Activated B cell treated with CpG ODN at 0.5 μM for 24 hours (primary cell): Measurements from ENCODE around the gene KIF3B. TPM values are rescaled to one million over a fixed set of nuclear protein-coding genes. Genes with fewer than 3 reads are reported as not detected.

ENCODE experiments used
- ATAC-seq: fragments of 200-7000 bp; cut with Tn5 transposase; one replicate; pipeline ENCODE4 v1.10.0; 2021; ENCODE audit warnings: low read depth, mild to moderate bottlenecking, moderate library complexity
- CTCF ChIA-PET: fragments of 350-600 bp; sonication (Branson Sonifier 250); formaldehyde crosslinking; loops from one replicate; lab custom pipeline; 2021; ENCODE audit warnings: antibody characterized with exemption; lab: Charles Lee
- POLR2A ChIA-PET: fragments of 350-600 bp; sonication (Branson Sonifier 250); formaldehyde crosslinking; loops from one replicate; lab custom pipeline; 2021; ENCODE audit warnings: antibody characterized with exemption; lab: Charles Lee
- DNase-seq: peaks from one replicate; pipeline ENCODE4 v3.0.0; 2022
- H3K27ac Mint-ChIP-seq: one replicate; pipeline ENCODE4 v1.8.0; 2020; ENCODE audit warnings: mixed read lengths
- H3K27me3 Mint-ChIP-seq: one replicate; pipeline ENCODE4 v1.8.0; 2021; ENCODE audit warnings: mixed read lengths
- H3K36me3 Mint-ChIP-seq: one replicate; pipeline ENCODE4 v1.8.0; 2021; ENCODE audit warnings: low read depth, mixed read lengths
- H3K4me1 Mint-ChIP-seq: one replicate; pipeline ENCODE4 v1.8.0; 2021; ENCODE audit warnings: mixed read lengths
- H3K4me3 Mint-ChIP-seq: one replicate; pipeline ENCODE4 v1.8.0; 2020; ENCODE audit warnings: mild to moderate bottlenecking, mixed read lengths
- H3K9me3 Mint-ChIP-seq: one replicate; pipeline ENCODE4 v1.8.0; 2020; ENCODE audit warnings: mixed read lengths
- intact Hi-C: fragments of 100-400 bp; cut with micrococcal nuclease; formaldehyde crosslinking; loops from one replicate; pipeline ENCODE4 v1.15.1; 2024
- total RNA-seq: library from RNA; stranded (reverse); gene quantifications from 2 replicates; pipeline ENCODE4 v1.2.3, GENCODE V29; 2022
- TF ChIP-seq, protein P1 (sequence below): fragments of 200-600 bp; IDR thresholded peaks from one replicate; pipeline ENCODE4 v1.8.0; 2022; ENCODE audit warnings: antibody characterized with exemption, mild to moderate bottlenecking

The KIF3B gene
- total RNA-seq, 1 donor from 2014 or later = 28.4 TPM

GRCh38 chr20:32333181-32333987, 55.9 kb downstream of the KIF3B start:
- peaks cover 49% of the 10 kb centered on the region for H3K4me1 Mint-ChIP-seq
- intact Hi-C loops = no loop called here
- H3K27me3 Mint-ChIP-seq = no peaks in the 10 kb centered on the region
- peaks cover 63% of the 10 kb centered on the region for H3K36me3 Mint-ChIP-seq
- TF ChIP-seq, protein P1, sequence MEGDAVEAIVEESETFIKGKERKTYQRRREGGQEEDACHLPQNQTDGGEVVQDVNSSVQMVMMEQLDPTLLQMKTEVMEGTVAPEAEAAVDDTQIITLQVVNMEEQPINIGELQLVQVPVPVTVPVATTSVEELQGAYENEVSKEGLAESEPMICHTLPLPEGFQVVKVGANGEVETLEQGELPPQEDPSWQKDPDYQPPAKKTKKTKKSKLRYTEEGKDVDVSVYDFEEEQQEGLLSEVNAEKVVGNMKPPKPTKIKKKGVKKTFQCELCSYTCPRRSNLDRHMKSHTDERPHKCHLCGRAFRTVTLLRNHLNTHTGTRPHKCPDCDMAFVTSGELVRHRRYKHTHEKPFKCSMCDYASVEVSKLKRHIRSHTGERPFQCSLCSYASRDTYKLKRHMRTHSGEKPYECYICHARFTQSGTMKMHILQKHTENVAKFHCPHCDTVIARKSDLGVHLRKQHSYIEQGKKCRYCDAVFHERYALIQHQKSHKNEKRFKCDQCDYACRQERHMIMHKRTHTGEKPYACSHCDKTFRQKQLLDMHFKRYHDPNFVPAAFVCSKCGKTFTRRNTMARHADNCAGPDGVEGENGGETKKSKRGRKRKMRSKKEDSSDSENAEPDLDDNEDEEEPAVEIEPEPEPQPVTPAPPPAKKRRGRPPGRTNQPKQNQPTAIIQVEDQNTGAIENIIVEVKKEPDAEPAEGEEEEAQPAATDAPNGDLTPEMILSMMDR = no peak
- peak overlapping the region; percentile 79 for H3K27ac Mint-ChIP-seq
- ATAC-seq = peak; percentile 30
- H3K9me3 Mint-ChIP-seq = no peaks in the 10 kb centered on the region
- peak overlapping the region; percentile 16 for H3K4me3 Mint-ChIP-seq
- ChIA-PET CTCF (interaction anchor here (0.9 kb wide), 1 partner anchor 24 kb away, joined by 3 read pairs; no protein-coding TSS in a partner anchor), POLR2A (interaction anchor here (1.0 to 3.1 kb wide), 6 partner anchors 22 to 48 kb away, joined by 3 to 26 read pairs (median 4); partner anchors contain the start of gene ASXL1)
- DNase-seq = no peak

DNA sequence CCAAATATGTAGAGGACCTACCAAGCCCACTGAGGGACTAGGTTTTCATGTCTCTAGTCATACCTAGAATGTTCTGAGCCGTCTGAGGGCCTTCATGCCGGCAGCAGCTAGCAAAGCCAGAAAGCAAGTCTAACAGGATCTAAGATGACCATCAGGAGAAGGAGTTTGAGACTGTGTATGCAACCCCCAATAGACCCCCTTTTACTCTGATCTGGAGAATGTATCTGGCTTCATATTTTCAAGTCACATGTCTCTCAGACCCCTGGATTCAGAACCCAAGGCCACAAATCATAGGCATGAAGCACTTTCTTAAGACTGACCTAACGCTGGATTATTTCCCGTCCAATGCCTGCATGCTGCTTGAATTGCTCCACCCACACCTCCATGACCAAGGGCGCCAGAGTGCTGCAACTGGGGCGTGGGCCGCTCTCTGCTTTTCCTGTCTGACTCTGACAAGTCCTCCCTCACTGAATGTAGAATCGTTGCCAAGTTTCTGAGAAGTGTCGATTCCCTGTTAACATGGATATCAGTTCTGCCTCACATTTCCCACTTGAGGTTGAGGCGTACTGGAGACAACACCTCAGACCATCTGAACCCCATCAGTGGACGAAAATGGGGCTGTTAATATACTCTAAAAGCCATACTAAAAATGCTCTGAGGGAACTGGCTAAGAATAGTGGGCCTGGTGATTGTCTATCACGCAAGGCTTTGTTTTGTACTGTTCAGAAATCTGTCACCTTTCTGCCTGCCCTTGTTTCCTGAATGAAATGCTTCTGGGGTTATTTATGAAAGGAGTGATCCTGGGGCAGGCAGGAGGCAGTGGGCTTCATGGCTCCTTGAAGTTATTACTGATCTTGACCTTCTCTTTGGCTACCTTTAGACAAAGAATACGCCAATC, 56.8 kb downstream of the KIF3B start:
- TF ChIP-seq, protein P1 = no peak
- H3K9me3 Mint-ChIP-seq = no peaks in the 10 kb centered on the region
- peaks cover 59% of the 10 kb centered on the region for H3K36me3 Mint-ChIP-seq
- H3K4me1 Mint-ChIP-seq = peaks cover 49% of the 10 kb centered on the region
- peak; percentile 35 for ATAC-seq
- no peaks in the 10 kb centered on the region for H3K27me3 Mint-ChIP-seq
- DNase-seq = no peak
- intact Hi-C loops = no loop called here
- POLR2A ChIA-PET = interaction anchor here (1.0 to 3.1 kb wide), 5 partner anchors 21 to 49 kb away, joined by 3 to 26 read pairs (median 3); partner anchors contain the start of gene ASXL1
- H3K27ac Mint-ChIP-seq = peak overlapping the region; percentile 79
- CTCF ChIA-PET = interaction anchor here (0.6 kb wide), 1 partner anchor 511 kb away, joined by 3 read pairs; no protein-coding TSS in a partner anchor
- H3K4me3 Mint-ChIP-seq = peak overlapping the region; percentile 16

- ATAC-seq (peak; percentile 64), DNase-seq (no peak)
- peaks cover 47% of the 10 kb centered on the region for H3K4me1 Mint-ChIP-seq
- H3K27ac Mint-ChIP-seq = peak overlapping the region; percentile 66
- TF ChIP-seq, protein P1 = peak; percentile 55
- no peaks in the 10 kb centered on the region for H3K27me3 Mint-ChIP-seq
- H3K36me3 Mint-ChIP-seq = peaks cover 34% of the 10 kb centered on the region
- ChIA-PET CTCF (interaction anchor here (0.8 to 1.8 kb wide), 9 partner anchors 18 to 316 kb away, joined by 3 to 9 read pairs (median 4); partner anchors contain the start of gene ASXL1), POLR2A (interaction anchor here (0.5 to 4.6 kb wide), 5 partner anchors 15 to 41 kb away, joined by 3 to 40 read pairs (median 3); partner anchors contain the start of gene ASXL1)
- no peaks in the 10 kb centered on the region for H3K9me3 Mint-ChIP-seq
- intact Hi-C loops = loop anchor here (1.0 to 5.0 kb wide), 7 partner anchors 18 to 316 kb away; no protein-coding TSS in a partner anchor
- no peak overlapping the region for H3K4me3 Mint-ChIP-seq
These were observed 59.5 kb downstream of the KIF3B start for GRCh38 chr20:32336918-32337347.

- intact Hi-C loops = loop anchor here (1.0 to 5.0 kb wide), 7 partner anchors 17 to 315 kb away; no protein-coding TSS in a partner anchor
- Mint-ChIP-seq H3K4me1 (peaks cover 36% of the 10 kb centered on the region), H3K36me3 (peaks cover 25% of the 10 kb centered on the region), H3K27ac (no peak overlapping the region), H3K27me3 (no peaks in the 10 kb centered on the region), H3K4me3 (no peak overlapping the region), H3K9me3 (no peaks in the 10 kb centered on the region)
- TF ChIP-seq, protein P1 = no peak
- ATAC-seq (peak; percentile 25), DNase-seq (no peak)
- CTCF ChIA-PET = interaction anchor here (0.7 to 1.8 kb wide), 5 partner anchors 20 to 313 kb away, joined by 3 to 9 read pairs (median 4); partner anchors contain the start of gene ASXL1
- POLR2A ChIA-PET = interaction anchor here (0.7 to 4.6 kb wide), 4 partner anchors 19 to 40 kb away, joined by 3 to 40 read pairs (median 3); partner anchors contain the start of gene ASXL1
These were observed 60.6 kb downstream of the KIF3B start for GRCh38 chr20:32337937-32338661.
